Measurements from ENCODE around the gene STN1. TPM values are rescaled to one million over a fixed set of nuclear protein-coding genes. Genes with fewer than 3 reads are reported as not detected.

STN1 gene
- total RNA-seq, 1 experiment from 2014 or later: 16.1 TPM

- intact Hi-C loops (cut with micrococcal nuclease; ENCODE audit: unreplicated experiment): no loop called here
- H3K36me3 Mint-ChIP-seq (ENCODE audit: insufficient read depth, unreplicated experiment): peaks cover 11% of the 10 kb centered on the region
- H3K27me3 ChIP-seq (replicated peaks; ENCODE audit: control insufficient read depth, insufficient read depth, low read length): no peaks in the 10 kb centered on the region
- TF ChIP-seq CTCF (IDR thresholded peaks at IDR 0.05; ENCODE audit: insufficient read depth in 1 of 2, low read depth in 1 of 2, low read length in 1 of 2, severe bottlenecking in 1 of 2, unreplicated experiment in 1 of 2): no peak
- no peaks in the 10 kb centered on the region for H3K9me3 Mint-ChIP-seq (ENCODE audit: unreplicated experiment)
- ChIA-PET POLR2A (no interaction called here), CTCF (no interaction called here)
- H3K27ac Mint-ChIP-seq (ENCODE audit: unreplicated experiment): no peak overlapping the region
- no TSS peak for BruUV-seq (replicated peaks)
- no peaks in the 10 kb centered on the region for H3K27me3 Mint-ChIP-seq (ENCODE audit: insufficient read depth, unreplicated experiment)
- H3K36me3 ChIP-seq (ENCODE audit: control insufficient read depth, insufficient read depth, low read length): no peaks in the 10 kb centered on the region
- H3K9me3 ChIP-seq: no peaks in the 10 kb centered on the region
- DNase-seq: no peak
- H3K4me1 ChIP-seq: no peaks in the 10 kb centered on the region
- no peak overlapping the region for H3K4me3 ChIP-seq (ENCODE audit: low read depth, low read length)
- H3K4me1 Mint-ChIP-seq (ENCODE audit: low read depth, unreplicated experiment): no peaks in the 10 kb centered on the region
- H3K4me3 Mint-ChIP-seq (ENCODE audit: unreplicated experiment): no peak overlapping the region
These were observed 16.7 kb downstream of the STN1 start for GRCh38 chr10:103901299-103901698.

- H3K9me3 ChIP-seq: no peaks in the 10 kb centered on the region
- no TSS peak for BruUV-seq (replicated peaks)
- H3K4me3 ChIP-seq (ENCODE audit: low read depth, low read length): no peak overlapping the region
- intact Hi-C loops (cut with micrococcal nuclease; ENCODE audit: unreplicated experiment): no loop called here
- Mint-ChIP-seq H3K27me3 (ENCODE audit: insufficient read depth, unreplicated experiment) (no peaks in the 10 kb centered on the region), H3K9me3 (ENCODE audit: unreplicated experiment) (no peaks in the 10 kb centered on the region), H3K27ac (ENCODE audit: unreplicated experiment) (no peak overlapping the region), H3K4me1 (ENCODE audit: low read depth, unreplicated experiment) (no peaks in the 10 kb centered on the region), H3K4me3 (ENCODE audit: unreplicated experiment) (no peak overlapping the region), H3K36me3 (ENCODE audit: insufficient read depth, unreplicated experiment) (peaks cover 19% of the 10 kb centered on the region)
- H3K27me3 ChIP-seq (replicated peaks; ENCODE audit: control insufficient read depth, insufficient read depth, low read length): no peaks in the 10 kb centered on the region
- ChIA-PET CTCF (interaction anchor here (1.1 to 1.9 kb wide), 2 partner anchors 9 to 11 kb away, joined by 4 to 6 read pairs; no protein-coding TSS in a partner anchor), POLR2A (interaction anchor here (0.9 kb wide), 1 partner anchor 9 kb away, joined by 3 read pairs; no protein-coding TSS in a partner anchor)
- peaks cover 1% of the 10 kb centered on the region; the same call in 1 of the 2 replicates for H3K36me3 ChIP-seq (ENCODE audit: control insufficient read depth, insufficient read depth, low read length)
- DNase-seq: no peak
- TF ChIP-seq CTCF (IDR thresholded peaks at IDR 0.05; ENCODE audit: insufficient read depth in 1 of 2, low read depth in 1 of 2, low read length in 1 of 2, severe bottlenecking in 1 of 2, unreplicated experiment in 1 of 2): no peak
- H3K4me1 ChIP-seq: no peaks in the 10 kb centered on the region
These were observed 18.7 kb downstream of the STN1 start for GRCh38 chr10:103899312-103899711.

DNA sequence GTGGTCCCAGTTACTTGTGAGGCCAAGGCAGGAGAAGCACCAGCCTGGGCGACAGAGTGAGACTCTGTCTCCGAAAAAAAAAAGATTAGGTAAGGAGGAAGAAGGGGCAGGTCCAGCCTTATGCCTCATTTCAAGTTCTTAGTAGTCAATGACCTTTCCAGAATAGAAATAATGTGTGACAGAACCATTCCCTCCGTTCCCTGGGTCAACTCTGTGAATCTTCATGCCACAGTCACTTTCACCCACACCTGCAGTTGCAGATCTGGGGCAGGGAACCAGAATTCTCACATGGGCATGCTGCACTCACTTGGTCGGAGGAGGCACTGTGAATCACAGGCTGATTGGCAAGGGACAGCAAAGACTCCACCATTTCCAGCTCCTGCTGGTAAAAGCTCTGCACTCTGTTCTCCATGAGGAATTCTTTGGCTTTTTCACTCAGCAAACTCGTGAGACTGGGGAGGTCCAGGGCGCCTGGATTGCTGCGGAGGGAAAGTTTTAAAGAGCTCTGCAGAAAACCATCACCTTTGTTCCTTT lies 20.7 kb downstream of the STN1 start:
- no TSS peak for BruUV-seq (replicated peaks)
- peaks cover 1% of the 10 kb centered on the region; the same call in 1 of the 2 replicates for H3K36me3 ChIP-seq (ENCODE audit: control insufficient read depth, insufficient read depth, low read length)
- POLR2A ChIA-PET: no interaction called here
- peaks cover 19% of the 10 kb centered on the region for H3K36me3 Mint-ChIP-seq (ENCODE audit: insufficient read depth, unreplicated experiment)
- H3K4me3 Mint-ChIP-seq (ENCODE audit: unreplicated experiment): no peak overlapping the region
- intact Hi-C loops (cut with micrococcal nuclease; ENCODE audit: unreplicated experiment): no loop called here
- H3K9me3 ChIP-seq: no peaks in the 10 kb centered on the region
- H3K9me3 Mint-ChIP-seq (ENCODE audit: unreplicated experiment): no peaks in the 10 kb centered on the region
- no peaks in the 10 kb centered on the region for H3K4me1 Mint-ChIP-seq (ENCODE audit: low read depth, unreplicated experiment)
- H3K4me3 ChIP-seq (ENCODE audit: low read depth, low read length): no peak overlapping the region
- DNase-seq: no peak
- TF ChIP-seq CTCF (IDR thresholded peaks at IDR 0.05; ENCODE audit: insufficient read depth in 1 of 2, low read depth in 1 of 2, low read length in 1 of 2, severe bottlenecking in 1 of 2, unreplicated experiment in 1 of 2): no peak
- H3K4me1 ChIP-seq: 0 out of 2 replicates have a peak, but pooled peaks cover 4% of the 10 kb centered on the region
- H3K27me3 Mint-ChIP-seq (ENCODE audit: insufficient read depth, unreplicated experiment): no peaks in the 10 kb centered on the region
- no peak overlapping the region for H3K27ac Mint-ChIP-seq (ENCODE audit: unreplicated experiment)
- CTCF ChIA-PET: no interaction called here
- no peaks in the 10 kb centered on the region for H3K27me3 ChIP-seq (replicated peaks; ENCODE audit: control insufficient read depth, insufficient read depth, low read length)
